ENCODE measurements around the gene PEPD.

GRCh38 chr19:33496038-33496895 lies 25.3 kb downstream of the PEPD start:
- TF ChIP-seq POLR2A (IDR thresholded peaks at IDR 0.05; ENCODE audit: low read length) (no peak), GATA1 (IDR thresholded peaks at IDR 0.05; ENCODE audit: low read depth, low read length) (no peak)

Data from erythroblast (primary cell).